H9 (cell line): ENCODE results near the gene PAX9. TPM values are rescaled to one million over a fixed set of nuclear protein-coding genes. Genes with fewer than 3 reads are reported as not detected.

Source experiments
- DNase-seq: peaks from one replicate; pipeline ENCODE4 v3.0.0-alpha.2; 2017
- H2AFZ ChIP-seq: one replicate; pipeline ENCODE4 v1.6.1; 2013; ENCODE audit warnings: mild to moderate bottlenecking, low read length, control low read depth, moderate library complexity
- H2AK5ac ChIP-seq: 2 replicates; pipeline ENCODE4 v1.6.1; 2013; ENCODE audit warnings: low read length, control low read depth, mixed read lengths; ENCODE audit not compliant: insufficient read length
- H2BK120ac ChIP-seq: one replicate; pipeline ENCODE4 v1.6.1; 2013; ENCODE audit warnings: low read depth, mild to moderate bottlenecking, low read length, control low read depth, inconsistent platforms; ENCODE audit not compliant: poor library complexity, severe bottlenecking
- H2BK12ac ChIP-seq: 2 replicates; pipeline ENCODE4 v1.6.1; 2013; ENCODE audit warnings: low read length, control low read depth, mixed read lengths, low read depth; ENCODE audit not compliant: insufficient read length
- H2BK15ac ChIP-seq: 2 replicates; pipeline ENCODE4 v1.6.1; 2013; ENCODE audit warnings: low read depth, low read length, control low read depth
- H2BK20ac ChIP-seq: one replicate; pipeline ENCODE4 v1.6.1; 2013; ENCODE audit warnings: low read depth, mild to moderate bottlenecking, low read length, control low read depth, inconsistent platforms; ENCODE audit not compliant: poor library complexity, severe bottlenecking
- H2BK5ac ChIP-seq: 2 replicates; pipeline ENCODE4 v1.6.1; 2013; ENCODE audit warnings: low read length, control low read depth, mixed read lengths; ENCODE audit not compliant: insufficient read length
- H3K14ac ChIP-seq: 2 replicates; pipeline ENCODE4 v1.6.1; 2013; ENCODE audit warnings: low read length, control low read depth; ENCODE audit not compliant: insufficient read depth
- H3K18ac ChIP-seq: 2 replicates; pipeline ENCODE4 v1.6.1; 2013; ENCODE audit warnings: low read depth, mild to moderate bottlenecking, mixed read lengths, low read length, control low read depth; ENCODE audit not compliant: insufficient read length
- H3K23ac ChIP-seq: 2 replicates; pipeline ENCODE4 v1.6.1; 2013; ENCODE audit warnings: low read length, control low read depth, mixed read lengths, low read depth; ENCODE audit not compliant: insufficient read length
- H3K23me2 ChIP-seq: 2 replicates; pipeline ENCODE4 v1.6.1; 2013; ENCODE audit warnings: low read depth, mild to moderate bottlenecking, mixed read lengths, low read length, control low read depth; ENCODE audit not compliant: insufficient read length, poor library complexity, severe bottlenecking
- H3K27ac ChIP-seq: 2 replicates; pipeline ENCODE4 v1.5.1; 2013; ENCODE audit warnings: low read length, control low read depth, mixed read lengths, low read depth; ENCODE audit not compliant: insufficient read length
- H3K27me3 ChIP-seq: 2 replicates; pipeline ENCODE4 v1.6.1; 2013; ENCODE audit warnings: low read length, control low read depth, inconsistent platforms; ENCODE audit not compliant: insufficient read depth
- H3K4ac ChIP-seq: 2 replicates; pipeline ENCODE4 v1.6.1; 2013; ENCODE audit warnings: low read depth, mild to moderate bottlenecking, control low read depth, inconsistent platforms, low read length, moderate library complexity
- H3K4me1 ChIP-seq: 2 replicates; pipeline ENCODE4 v1.6.1; 2013; ENCODE audit warnings: low read length, control low read depth, inconsistent platforms; ENCODE audit not compliant: insufficient read depth
- H3K4me2 ChIP-seq: 2 replicates; pipeline ENCODE4 v1.6.1; 2013; ENCODE audit warnings: low read length, control low read depth, mixed read lengths; ENCODE audit not compliant: insufficient read length, insufficient read depth
- H3K56ac ChIP-seq: 2 replicates; pipeline ENCODE4 v1.6.1; 2013; ENCODE audit warnings: low read depth, mild to moderate bottlenecking, mixed read lengths, low read length, control low read depth; ENCODE audit not compliant: insufficient read length
- H3K79me1 ChIP-seq: 2 replicates; pipeline ENCODE4 v1.6.1; 2013; ENCODE audit warnings: low read depth, mild to moderate bottlenecking, moderate library complexity, low read length, control low read depth, inconsistent platforms; ENCODE audit not compliant: insufficient read depth, poor library complexity, severe bottlenecking
- H3K79me2 ChIP-seq: 2 replicates; pipeline ENCODE4 v1.6.1; 2013; ENCODE audit warnings: low read length, control low read depth, inconsistent platforms; ENCODE audit not compliant: insufficient read depth
- H3K9ac ChIP-seq: 2 replicates; pipeline ENCODE4 v1.6.1; 2013; ENCODE audit warnings: low read length, control low read depth, mixed read lengths; ENCODE audit not compliant: insufficient read length; ENCODE audit errors: extremely low read depth
- H3K9me3 ChIP-seq: one replicate; pipeline ENCODE4 v1.6.1; 2013; ENCODE audit warnings: low read depth, low read length, inconsistent platforms; ENCODE audit not compliant: control insufficient read depth
- H3T11ph ChIP-seq: one replicate; pipeline ENCODE4 v1.6.1; 2013; ENCODE audit warnings: mild to moderate bottlenecking, low read length, control low read depth, inconsistent platforms
- H4K20me1 ChIP-seq: one replicate; pipeline ENCODE4 v1.6.1; 2013; ENCODE audit not compliant: control insufficient read depth, insufficient read length, insufficient read depth
- H4K5ac ChIP-seq: 2 replicates; pipeline ENCODE4 v1.6.1; 2013; ENCODE audit warnings: low read depth, mild to moderate bottlenecking, mixed read lengths, low read length, control low read depth; ENCODE audit not compliant: insufficient read length
- H4K8ac ChIP-seq: replicated peaks from 2 replicates; pipeline ENCODE4 v1.6.1; 2013; ENCODE audit warnings: low read length, control low read depth, mixed read lengths, low read depth; ENCODE audit not compliant: insufficient read length
- H4K91ac ChIP-seq: 2 replicates; pipeline ENCODE4 v1.6.1; 2013; ENCODE audit warnings: low read depth, mild to moderate bottlenecking, moderate library complexity, mixed read lengths, low read length, control low read depth; ENCODE audit not compliant: insufficient read length
- H3K27ac Mint-ChIP-seq, 3 experiments: 2 replicates in 2 of 3; 3 replicates in 1 of 3; pipeline ENCODE4 v1.8.0; 2020 to 2021; ENCODE audit warnings: mixed read lengths in 3 of 3, mild to moderate bottlenecking in 1 of 3, moderate library complexity in 1 of 3
- H3K27me3 Mint-ChIP-seq: 2 replicates; pipeline ENCODE4 v1.8.0; 2021; ENCODE audit warnings: low read depth, mild to moderate bottlenecking, moderate library complexity, mixed read lengths
- H3K36me3 Mint-ChIP-seq, 3 experiments: 2 replicates in 2 of 3; 3 replicates in 1 of 3; pipeline ENCODE4 v1.8.0; 2020 to 2021; ENCODE audit warnings: low read depth in 3 of 3, mixed read lengths in 3 of 3; ENCODE audit not compliant: insufficient read depth in 1 of 3
- H3K4me1 Mint-ChIP-seq, 2 experiments: 2 replicates each; pipeline ENCODE4 v1.8.0; 2020; ENCODE audit warnings: mixed read lengths in 2 of 2
- H3K4me3 Mint-ChIP-seq, 2 experiments: 2 replicates in 1 of 2; 3 replicates in 1 of 2; pipeline ENCODE4 v1.8.0; 2020 to 2021; ENCODE audit warnings: mild to moderate bottlenecking in 2 of 2, mixed read lengths in 2 of 2, moderate library complexity in 1 of 2
- H3K9me3 Mint-ChIP-seq, 2 experiments: 2 replicates in 1 of 2; 3 replicates in 1 of 2; pipeline ENCODE4 v1.8.0; 2020; ENCODE audit warnings: mild to moderate bottlenecking in 2 of 2, mixed read lengths in 2 of 2, moderate library complexity in 1 of 2
- total RNA-seq: library from RNA; stranded (reverse); gene quantifications from 2 replicates; pipeline ENCODE4 v1.2.1, GENCODE V29; 2021
- TF ChIP-seq, protein P1 (sequence below): fragments of 200-600 bp; sonication (generic); conservative IDR thresholded peaks from 3 replicates; pipeline ENCODE4 v1.8.0; 2021; ENCODE audit warnings: antibody characterized with exemption, mild to moderate bottlenecking

The PAX9 gene
- total RNA-seq, 1 experiment from 2014 or later = not detected

GRCh38 chr14:36707570-36707969 is 45.9 kb downstream of the PAX9 start:
- Mint-ChIP-seq H3K9me3 (no peaks in the 10 kb centered on the region), H3K4me1 (no peaks in the 10 kb centered on the region), H3K27me3 (no peaks in the 10 kb centered on the region), H3K36me3 (no peaks in the 10 kb centered on the region), H3K27ac (no peak overlapping the region), H3K4me3 (no peak overlapping the region)
- Histone ChIP-seq H2AFZ (no peak overlapping the region), H2BK120ac (no peak overlapping the region), H3K79me2 (no peaks in the 10 kb centered on the region), H4K20me1 (no peaks in the 10 kb centered on the region), H3K4me2 (no peak overlapping the region), H3K27me3 (no peaks in the 10 kb centered on the region), H4K91ac (no peak overlapping the region), H3K79me1 (no peaks in the 10 kb centered on the region), H2BK5ac (no peak overlapping the region), H2BK20ac (no peak overlapping the region), H3K4ac (no peak overlapping the region), H4K5ac (no peak overlapping the region), H3K4me1 (no peaks in the 10 kb centered on the region), H2BK15ac (no peak overlapping the region), H2BK12ac (no peak overlapping the region), H3K56ac (no peak overlapping the region), H3K27ac (no peak overlapping the region), H3T11ph (no peak overlapping the region), H3K9me3 (no peaks in the 10 kb centered on the region), H2AK5ac (no peak overlapping the region), H3K14ac (no peak overlapping the region), H3K23ac (no peak overlapping the region), H3K9ac (no peak overlapping the region), H4K8ac (no peak overlapping the region), H3K18ac (no peak overlapping the region), H3K23me2 (no peaks in the 10 kb centered on the region)
- TF ChIP-seq, protein P1, sequence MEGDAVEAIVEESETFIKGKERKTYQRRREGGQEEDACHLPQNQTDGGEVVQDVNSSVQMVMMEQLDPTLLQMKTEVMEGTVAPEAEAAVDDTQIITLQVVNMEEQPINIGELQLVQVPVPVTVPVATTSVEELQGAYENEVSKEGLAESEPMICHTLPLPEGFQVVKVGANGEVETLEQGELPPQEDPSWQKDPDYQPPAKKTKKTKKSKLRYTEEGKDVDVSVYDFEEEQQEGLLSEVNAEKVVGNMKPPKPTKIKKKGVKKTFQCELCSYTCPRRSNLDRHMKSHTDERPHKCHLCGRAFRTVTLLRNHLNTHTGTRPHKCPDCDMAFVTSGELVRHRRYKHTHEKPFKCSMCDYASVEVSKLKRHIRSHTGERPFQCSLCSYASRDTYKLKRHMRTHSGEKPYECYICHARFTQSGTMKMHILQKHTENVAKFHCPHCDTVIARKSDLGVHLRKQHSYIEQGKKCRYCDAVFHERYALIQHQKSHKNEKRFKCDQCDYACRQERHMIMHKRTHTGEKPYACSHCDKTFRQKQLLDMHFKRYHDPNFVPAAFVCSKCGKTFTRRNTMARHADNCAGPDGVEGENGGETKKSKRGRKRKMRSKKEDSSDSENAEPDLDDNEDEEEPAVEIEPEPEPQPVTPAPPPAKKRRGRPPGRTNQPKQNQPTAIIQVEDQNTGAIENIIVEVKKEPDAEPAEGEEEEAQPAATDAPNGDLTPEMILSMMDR = no peak
- no peak for DNase-seq
